ENCODE measurements around the gene GRB14.

DNA sequence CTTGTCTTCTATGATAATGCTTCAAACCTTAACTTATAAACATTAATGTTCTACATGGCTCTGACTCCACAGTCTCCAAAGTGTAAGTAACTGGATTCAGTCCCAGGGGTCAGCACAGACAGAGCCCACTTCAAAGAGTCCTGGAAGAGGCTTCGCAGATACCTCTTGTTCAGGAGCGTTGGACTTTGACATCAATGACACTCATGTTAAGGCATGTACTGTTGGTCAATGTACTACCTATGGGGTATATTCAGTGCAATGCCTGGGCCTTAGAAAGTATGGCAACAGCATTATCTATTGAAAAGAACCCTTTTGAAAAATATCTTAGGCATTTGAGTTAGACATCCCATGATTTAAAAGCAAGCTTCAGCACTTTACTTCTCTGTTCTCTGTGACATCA, 143.1 kb downstream of the GRB14 start:
- TF ChIP-seq SIN3A (IDR thresholded peaks at IDR 0.05; ENCODE audit: borderline replicate concordance, insufficient read depth, low read length) (no peak), TAF1 (IDR thresholded peaks at IDR 0.05; ENCODE audit: borderline replicate concordance, insufficient read depth, low read length) (no peak), POLR2AphosphoS5 (IDR thresholded peaks at IDR 0.05; ENCODE audit: low read depth, low read length) (no peak), REST (IDR thresholded peaks at IDR 0.05; ENCODE audit: insufficient read depth in 1 of 2, low read depth in 2 of 2, low read length in 2 of 2) (no peak), FOXP2 (optimal IDR thresholded peaks at IDR 0.05; ENCODE audit: borderline replicate concordance, extremely low read depth, extremely low read length, insufficient read depth) (no peak)
